ENCODE measurements around the gene RASL12.

- TF ChIP-seq JUND (IDR thresholded peaks at IDR 0.05; ENCODE audit: low read length) = no peak
- TF ChIP-seq CTCF (IDR thresholded peaks at IDR 0.05; ENCODE audit: control extremely low read depth in 1 of 3, insufficient read depth in 1 of 3, low read depth in 1 of 3, low read length in 3 of 3) = no peak
- TF ChIP-seq BACH1 (IDR thresholded peaks at IDR 0.05; ENCODE audit: low read length) = no peak
- no peak for TF ChIP-seq EP300 (IDR thresholded peaks at IDR 0.05; ENCODE audit: borderline replicate concordance in 1 of 2, low read depth in 2 of 2, low read length in 2 of 2)
- TF ChIP-seq JUN (IDR thresholded peaks at IDR 0.05; ENCODE audit: low read depth, low read length) = no peak
- no peak for TF ChIP-seq HDAC6 (IDR thresholded peaks at IDR 0.05; ENCODE audit: low read depth, low read length)
- no peak for TF ChIP-seq POLR2A (IDR thresholded peaks at IDR 0.05; ENCODE audit: control extremely low read depth in 1 of 2, low read depth in 2 of 2, low read length in 2 of 2)
- no peak for TF ChIP-seq ATF3 (IDR thresholded peaks at IDR 0.05; ENCODE audit: insufficient read depth, low read depth, low read length)
- TF ChIP-seq PHF8 (conservative IDR thresholded peaks at IDR 0.05; ENCODE audit: low read depth, low read length) = no peak
- TF ChIP-seq SP4 (IDR thresholded peaks at IDR 0.05; ENCODE audit: low read length) = no peak
- TF ChIP-seq CREB1 (IDR thresholded peaks at IDR 0.05) = no peak
- TF ChIP-seq RXRA (IDR thresholded peaks at IDR 0.05; ENCODE audit: insufficient read depth, low read depth, low read length) = no peak
- TF ChIP-seq TAF1 (IDR thresholded peaks at IDR 0.05; ENCODE audit: low read depth, low read length) = no peak
These were observed 38.0 kb downstream of the RASL12 start for GRCh38 chr15:65029736-65030208.
